Measurements from ENCODE around the gene VWF.
"Not testable (repeated sequence)": the region's sequence is repeated elsewhere in the genome, so short reads cannot be mapped to it uniquely, and the experiment has no call there.

VWF gene

GRCh38 chr12:6143303-6143675 is 18.8 kb upstream of the VWF start:
- DNase-seq, result no peak

GRCh38 chr12:6142368-6143302 is 18.2 kb upstream of the VWF start:
- not testable (repeated sequence) for DNase-seq

GRCh38 chr12:6141731-6142367 is 17.4 kb upstream of the VWF start:
- DNase-seq, result not testable (repeated sequence)

GRCh38 chr12:6140651-6141447 is 16.4 kb upstream of the VWF start:
- peak; percentile 59 for DNase-seq

- no peak for DNase-seq
These were observed 10.6 kb upstream of the VWF start for GRCh38 chr12:6135071-6135470.

GRCh38 chr12:6133642-6134041 is 9.2 kb upstream of the VWF start:
- no peak for DNase-seq

GRCh38 chr12:6132496-6132895 is 8.0 kb upstream of the VWF start:
- no peak for DNase-seq

- DNase-seq, result no peak
These were observed 789 bp upstream of the VWF start for GRCh38 chr12:6125310-6125608.

- DNase-seq, result no peak
These were observed 1.2 kb downstream of the VWF start for GRCh38 chr12:6123258-6123657.

- DNase-seq, result no peak
These were observed 2.3 kb downstream of the VWF start for GRCh38 chr12:6122201-6122600.

GRCh38 chr12:6120796-6121473 is 3.5 kb downstream of the VWF start:
- no peak for DNase-seq

GRCh38 chr12:6118891-6119568 is 5.4 kb downstream of the VWF start:
- no peak for DNase-seq

GRCh38 chr12:6116471-6117021 is 7.9 kb downstream of the VWF start:
- DNase-seq, result no peak

- DNase-seq, result no peak
These were observed 9.1 kb downstream of the VWF start for GRCh38 chr12:6115389-6115788.

- no peak for DNase-seq
These were observed 10.0 kb downstream of the VWF start for GRCh38 chr12:6114476-6114870.

- DNase-seq, result no peak
These were observed 10.6 kb downstream of the VWF start for GRCh38 chr12:6113691-6114475.

GRCh38 chr12:6112004-6112403 is 12.5 kb downstream of the VWF start:
- DNase-seq, result no peak

GRCh38 chr12:6110006-6110405 is 14.5 kb downstream of the VWF start:
- DNase-seq, result no peak

- no peak for DNase-seq
These were observed 18.3 kb downstream of the VWF start for GRCh38 chr12:6106218-6106617.

- no peak for DNase-seq
These were observed 19.6 kb downstream of the VWF start for GRCh38 chr12:6104842-6105241.

GRCh38 chr12:6104027-6104426 is 20.4 kb downstream of the VWF start:
- no peak for DNase-seq
